Central memory CD8-positive, alpha-beta T cell (primary cell): ENCODE results near the gene KRTAP12-3.
"Not testable (repeated sequence)": the region's sequence is repeated elsewhere in the genome, so short reads cannot be mapped to it uniquely, and the experiment has no call there.

Source experiments
- ATAC-seq: fragments of 150-1000 bp; cut with Tn5 transposase; replicated peaks from 2 replicates; pipeline ENCODE4 v1.10.0; 2022; ENCODE audit warnings: mild to moderate bottlenecking, moderate FRiP score, moderate number of reproducible peaks; ENCODE audit not compliant: poor library complexity, severe bottlenecking; ENCODE audit errors: extremely low read depth
- DNase-seq, 2 donors: peaks; one replicate each; pipeline ENCODE4 v3.0.0; 2021; ENCODE audit warnings: low spot score in 2 of 2
- H3K27ac Mint-ChIP-seq: one replicate; pipeline ENCODE4 v1.8.0; 2022; ENCODE audit warnings: low read depth, mild to moderate bottlenecking, moderate library complexity, mixed read lengths
- H3K27me3 Mint-ChIP-seq: one replicate; pipeline ENCODE4 v1.8.0; 2022; ENCODE audit warnings: mixed read lengths
- H3K36me3 Mint-ChIP-seq: one replicate; pipeline ENCODE4 v1.8.0; 2022; ENCODE audit warnings: mild to moderate bottlenecking, moderate library complexity, mixed read lengths; ENCODE audit not compliant: insufficient read depth
- H3K4me1 Mint-ChIP-seq: one replicate; pipeline ENCODE4 v1.8.0; 2022; ENCODE audit warnings: mixed read lengths
- H3K4me3 Mint-ChIP-seq: one replicate; pipeline ENCODE4 v1.8.0; 2022; ENCODE audit warnings: mild to moderate bottlenecking, moderate library complexity, mixed read lengths
- H3K9me3 Mint-ChIP-seq: one replicate; pipeline ENCODE4 v1.8.0; 2022; ENCODE audit warnings: mixed read lengths

Gene KRTAP12-3, protein sequence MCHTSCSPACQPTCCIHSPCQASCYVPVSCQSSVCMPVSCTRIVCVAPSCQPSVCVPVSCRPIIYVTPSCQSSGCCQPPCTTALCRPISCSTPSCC

DNA sequence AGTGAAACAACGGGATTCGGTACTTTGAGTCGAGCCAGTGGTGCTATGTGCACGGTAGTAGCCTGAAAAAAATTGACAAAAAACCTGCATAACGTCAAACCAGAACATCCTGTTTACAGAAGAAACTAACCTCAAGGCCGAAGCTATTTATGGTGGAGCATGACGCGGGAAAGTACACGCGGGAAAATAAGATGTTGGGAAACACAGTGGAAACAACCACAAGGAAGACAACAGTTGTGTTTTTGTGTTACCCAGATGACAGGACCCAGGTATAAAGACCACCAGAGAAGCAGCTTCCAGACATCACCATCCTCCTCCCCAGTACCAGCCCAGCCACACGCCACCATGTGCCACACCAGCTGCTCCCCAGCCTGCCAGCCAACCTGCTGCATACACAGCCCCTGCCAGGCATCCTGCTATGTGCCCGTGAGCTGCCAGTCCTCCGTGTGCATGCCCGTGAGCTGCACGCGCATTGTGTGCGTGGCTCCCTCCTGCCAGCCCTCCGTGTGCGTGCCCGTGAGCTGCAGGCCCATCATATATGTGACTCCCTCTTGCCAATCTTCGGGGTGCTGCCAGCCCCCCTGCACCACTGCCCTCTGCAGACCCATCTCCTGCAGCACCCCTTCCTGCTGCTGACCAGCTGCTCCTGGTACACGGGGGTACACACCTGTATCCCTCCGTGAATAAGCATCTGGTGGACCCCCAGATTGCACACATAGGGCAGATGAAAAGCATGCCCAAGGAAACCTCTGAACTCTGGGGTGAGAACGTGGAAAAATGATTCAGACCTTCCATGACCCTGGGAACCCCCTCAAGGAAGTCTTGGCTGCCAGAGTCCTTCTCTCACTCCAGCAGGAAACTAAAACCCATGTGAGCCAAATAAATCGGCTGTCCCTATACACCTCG, at the start of gene KRTAP12-3:
Gene KRTAP12-3, plus strand, starts transcription at position 298 of the 906 bp plus-strand sequence. Its CDS starts 48 bp downstream, at position 346.
- Mint-ChIP-seq H3K27ac (peak within 1 kb of the TSS; percentile 96), H3K4me1 (peaks cover 61% of the 10 kb centered on the region), H3K4me3 (peak within 1 kb of the TSS; percentile 73), H3K36me3 (peaks cover 18% of the 10 kb centered on the region), H3K27me3 (no peaks in the 10 kb centered on the region), H3K9me3 (peaks cover 19% of the 10 kb centered on the region)
- DNase-seq (peak; percentile 63 to 76), ATAC-seq (peak; percentile 74)

DNA sequence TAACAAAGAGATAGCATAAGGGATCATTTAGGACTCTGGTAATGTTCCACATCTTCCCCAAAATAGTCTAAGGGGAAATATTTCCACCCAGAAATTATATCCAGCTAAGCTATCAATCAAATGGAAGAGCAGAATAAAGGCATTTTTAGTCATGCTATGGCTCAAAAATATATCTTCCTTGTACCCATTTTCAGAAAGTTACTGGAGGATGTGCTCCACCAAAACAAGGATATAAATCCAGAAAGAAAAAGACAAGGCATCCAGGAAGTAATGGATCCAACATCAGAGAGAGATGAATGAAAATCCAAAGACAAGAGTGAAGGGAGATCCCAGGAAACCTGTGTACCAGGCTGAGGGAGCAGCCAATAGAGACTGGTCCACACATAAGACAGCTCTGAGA, 48.5 kb upstream of the KRTAP12-3 start:
- Mint-ChIP-seq H3K36me3 (peaks cover 2% of the 10 kb centered on the region), H3K9me3 (peaks cover 22% of the 10 kb centered on the region), H3K27me3 (peaks cover 17% of the 10 kb centered on the region), H3K4me3 (no peak overlapping the region), H3K27ac (no peak overlapping the region), H3K4me1 (peaks cover 6% of the 10 kb centered on the region)
- ATAC-seq, result no peak
- DNase-seq, result no peak

DNA sequence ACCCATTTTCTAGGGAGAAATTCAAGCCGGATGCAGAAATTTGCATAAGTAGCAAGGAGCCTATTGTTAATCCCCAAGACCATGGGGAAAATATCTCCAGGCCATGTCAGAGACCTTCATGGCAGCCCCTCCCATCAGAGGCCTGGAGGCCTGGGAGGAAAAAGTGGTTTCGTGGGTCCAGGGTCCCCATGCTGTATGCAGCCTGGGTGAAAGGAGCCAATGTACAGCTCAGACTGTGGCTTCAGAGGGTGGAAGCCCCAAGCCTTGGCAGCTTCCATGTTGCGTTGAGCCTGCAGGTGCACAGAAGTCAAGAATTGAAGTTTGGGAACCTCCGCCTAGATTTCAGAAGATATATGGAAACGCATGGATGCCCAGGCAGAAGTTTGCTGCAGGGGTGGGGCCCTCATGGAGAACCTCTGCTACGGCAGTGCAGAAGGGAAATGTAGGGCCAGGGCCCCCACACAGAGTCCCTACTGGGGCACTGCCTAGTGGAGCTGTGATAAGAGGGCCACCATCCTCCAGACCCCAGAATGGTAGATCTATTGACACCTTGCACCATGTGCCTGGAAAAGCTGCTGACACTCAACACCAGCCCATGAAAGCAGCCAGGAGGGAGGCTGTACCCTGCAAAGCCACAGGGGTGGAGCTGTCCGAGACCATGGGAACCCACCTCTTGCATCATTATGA, 47.4 kb upstream of the KRTAP12-3 start:
- not testable (repeated sequence) for H3K4me3 Mint-ChIP-seq, H3K36me3 Mint-ChIP-seq, DNase-seq, H3K27ac Mint-ChIP-seq, ATAC-seq
- peaks cover 11% of the 10 kb centered on the region for H3K4me1 Mint-ChIP-seq
- H3K27me3 Mint-ChIP-seq, result peaks cover 17% of the 10 kb centered on the region
- peaks cover 22% of the 10 kb centered on the region for H3K9me3 Mint-ChIP-seq

DNA sequence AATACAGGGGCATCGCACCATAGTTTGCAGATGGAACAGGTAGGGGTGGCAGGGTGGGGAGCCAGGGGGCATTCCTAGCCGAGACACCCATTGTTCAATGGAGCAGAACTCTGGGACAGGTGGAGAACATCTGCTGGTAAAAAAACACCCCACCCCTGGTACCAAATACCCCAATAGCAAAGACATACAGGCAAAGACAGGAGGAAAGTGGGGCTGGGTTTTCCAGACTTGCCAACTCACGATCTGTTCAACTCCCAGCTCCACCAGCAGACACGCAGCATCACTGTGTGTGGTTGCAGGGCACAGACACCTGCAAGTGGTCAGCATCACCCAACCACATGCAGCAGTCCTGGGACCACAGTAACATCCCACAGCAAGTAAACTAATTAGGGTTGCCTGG, 46.2 kb upstream of the KRTAP12-3 start:
- Mint-ChIP-seq H3K4me3 (no peak overlapping the region), H3K36me3 (peaks cover 1% of the 10 kb centered on the region), H3K27me3 (peaks cover 4% of the 10 kb centered on the region), H3K4me1 (peaks cover 22% of the 10 kb centered on the region), H3K27ac (no peak overlapping the region), H3K9me3 (peaks cover 22% of the 10 kb centered on the region)
- ATAC-seq (no peak), DNase-seq (no peak)

DNA sequence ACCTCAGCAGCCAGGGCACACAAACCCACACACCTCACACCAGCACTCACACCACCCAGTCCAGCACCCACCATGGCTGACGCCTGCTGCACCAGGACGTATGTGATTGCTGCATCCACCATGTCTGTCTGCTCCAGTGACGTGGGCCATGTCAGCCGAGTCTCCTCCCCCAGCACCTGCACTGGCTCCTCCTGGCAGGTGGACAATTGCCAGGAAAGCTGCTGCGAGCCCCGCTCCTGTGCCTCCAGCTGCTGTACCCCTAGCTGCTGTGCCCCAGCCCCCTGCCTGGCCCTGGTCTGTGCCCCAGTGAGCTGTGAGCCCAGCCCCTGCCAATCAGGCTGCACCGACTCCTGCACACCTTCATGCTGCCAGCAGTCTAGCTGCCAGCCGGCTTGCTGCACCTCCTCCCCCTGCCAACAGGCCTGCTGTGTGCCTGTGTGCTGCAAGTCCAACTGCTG, 45.7 kb upstream of the KRTAP12-3 start, which contains the start of gene KRTAP10-8:
Gene KRTAP10-8, plus strand, starts transcription at position 51 of the 458 bp plus-strand sequence. Its CDS starts 22 bp downstream, at position 73.
- Mint-ChIP-seq H3K27me3 (no peaks in the 10 kb centered on the region), H3K4me1 (peaks cover 27% of the 10 kb centered on the region), H3K36me3 (no peaks in the 10 kb centered on the region), H3K9me3 (peaks cover 22% of the 10 kb centered on the region), H3K4me3 (no peak within 1 kb of the TSS), H3K27ac (no peak within 1 kb of the TSS)
- ATAC-seq (no peak), DNase-seq (no peak)

DNA sequence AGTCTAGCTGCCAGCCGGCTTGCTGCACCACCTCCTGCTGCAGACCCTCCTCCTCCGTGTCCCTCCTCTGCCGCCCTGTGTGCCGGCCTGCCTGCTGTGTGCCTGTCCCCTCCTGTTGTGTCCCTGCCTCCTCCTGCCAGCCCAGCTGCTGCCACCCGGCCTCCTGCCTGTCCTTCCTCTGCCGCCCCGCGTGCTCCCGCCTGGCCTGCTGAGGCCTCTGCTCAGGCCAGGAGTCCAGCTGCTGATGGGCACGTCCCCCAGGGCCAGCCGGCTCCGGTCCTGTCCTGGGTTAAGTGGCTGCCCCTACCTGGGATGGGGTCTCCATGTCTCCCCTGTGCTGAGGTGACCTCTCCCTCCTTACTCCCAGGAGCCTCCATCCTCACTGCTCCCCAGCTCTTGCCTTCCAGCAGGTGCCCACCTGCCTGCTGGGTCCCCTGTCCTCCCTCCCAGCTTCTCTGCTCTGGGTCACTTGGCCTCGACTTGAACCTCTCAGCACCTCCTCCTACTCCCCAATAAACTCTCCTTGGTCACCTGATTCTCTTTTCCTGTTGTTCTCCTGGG, 45.0 kb upstream of the KRTAP12-3 start:
- H3K27ac Mint-ChIP-seq, result no peak overlapping the region
- peaks cover 31% of the 10 kb centered on the region for H3K4me1 Mint-ChIP-seq
- no peak overlapping the region for H3K4me3 Mint-ChIP-seq
- peaks cover 22% of the 10 kb centered on the region for H3K9me3 Mint-ChIP-seq
- no peaks in the 10 kb centered on the region for H3K36me3 Mint-ChIP-seq
- H3K27me3 Mint-ChIP-seq, result no peaks in the 10 kb centered on the region
- ATAC-seq (no peak), DNase-seq (no peak)

DNA sequence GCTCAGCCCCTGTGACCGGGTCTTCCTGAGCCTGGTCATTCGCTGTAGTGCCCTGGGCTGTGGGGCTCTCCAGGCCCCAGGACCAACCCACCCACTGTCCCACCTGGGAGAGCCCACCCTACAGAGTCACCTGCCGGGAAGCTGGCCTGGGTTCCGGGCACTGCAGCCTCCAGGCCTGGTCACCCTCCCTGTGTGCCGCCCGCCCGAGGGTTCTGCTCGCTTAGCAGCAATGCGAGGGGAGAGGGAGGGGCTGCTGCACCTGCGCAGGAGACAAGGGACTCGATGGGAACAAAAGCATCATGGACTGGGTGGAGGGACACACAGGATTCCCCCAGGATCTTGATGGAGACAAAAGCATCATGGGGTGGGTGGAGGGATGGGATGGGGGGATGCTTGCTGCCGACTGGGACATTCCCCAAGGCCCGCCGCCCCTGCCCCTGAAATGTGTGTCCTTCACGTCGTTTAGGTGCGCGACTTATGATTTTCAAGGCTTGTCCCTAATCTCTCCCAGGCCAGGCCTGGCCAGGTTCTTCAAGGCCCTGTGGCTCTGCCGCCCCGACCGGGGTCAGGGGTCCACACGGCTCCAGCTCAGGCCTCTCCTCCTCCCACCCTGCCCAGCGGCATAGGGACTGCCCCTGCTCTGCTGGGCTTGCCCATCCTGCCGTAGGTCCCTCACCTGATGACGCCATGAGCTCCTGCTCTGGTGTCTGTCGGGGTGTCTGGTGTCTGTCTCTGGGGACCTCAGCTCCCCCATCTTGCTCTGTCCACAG, 44.2 kb upstream of the KRTAP12-3 start:
- peaks cover 39% of the 10 kb centered on the region for H3K4me1 Mint-ChIP-seq
- H3K27ac Mint-ChIP-seq, result no peak overlapping the region
- H3K9me3 Mint-ChIP-seq, result peaks cover 22% of the 10 kb centered on the region
- ATAC-seq (no peak), DNase-seq (no peak)
- no peak overlapping the region for H3K4me3 Mint-ChIP-seq
- peaks cover under 1% of the 10 kb centered on the region for H3K36me3 Mint-ChIP-seq
- H3K27me3 Mint-ChIP-seq, result no peaks in the 10 kb centered on the region

DNA sequence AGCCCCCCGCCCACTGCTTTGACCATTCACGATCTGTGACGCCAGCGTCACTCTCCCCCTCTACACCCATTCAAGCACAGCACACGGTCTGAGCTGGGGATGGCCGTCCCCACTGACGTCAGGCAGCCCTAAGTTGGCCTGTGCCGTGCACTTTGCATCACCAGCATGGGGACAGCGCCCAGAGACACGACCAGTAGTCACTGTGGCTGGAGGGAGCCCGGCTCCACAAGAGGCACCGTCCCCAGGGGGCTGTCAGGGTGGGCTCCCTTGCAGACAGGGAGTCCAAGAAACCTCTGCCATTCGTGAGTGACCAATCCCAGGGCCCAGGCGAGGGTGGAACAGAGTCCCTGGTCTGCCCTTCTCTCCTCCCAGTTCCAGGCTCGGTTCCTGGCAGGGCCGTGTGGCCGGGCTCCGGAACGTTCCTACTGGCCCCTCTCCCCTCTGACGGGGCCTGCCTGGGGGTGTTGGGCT, 43.5 kb upstream of the KRTAP12-3 start:
- ATAC-seq, result no peak
- peaks cover 5% of the 10 kb centered on the region for H3K36me3 Mint-ChIP-seq

DNA sequence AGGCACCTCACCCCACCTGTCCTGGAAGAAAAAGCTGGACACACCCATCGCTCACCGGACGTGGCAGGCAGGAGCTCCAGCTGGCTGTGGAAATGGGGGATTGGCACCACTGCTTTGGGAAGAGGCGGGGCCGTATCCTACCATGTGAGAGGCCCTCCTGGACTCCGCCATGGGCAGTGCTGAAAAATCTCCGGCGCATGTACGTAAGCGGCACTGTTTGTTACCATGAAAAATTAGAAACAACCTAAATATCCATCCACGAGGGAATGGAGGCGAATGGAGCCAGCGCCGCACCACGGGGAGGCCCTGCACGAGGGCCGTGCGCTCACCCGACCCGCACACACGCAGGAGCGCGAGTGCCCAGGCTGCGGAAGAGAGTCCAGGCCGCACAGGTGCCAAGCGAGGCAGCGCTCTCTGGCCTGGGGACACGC, 42.8 kb upstream of the KRTAP12-3 start:
- Mint-ChIP-seq H3K27ac (no peak overlapping the region), H3K36me3 (peaks cover 7% of the 10 kb centered on the region), H3K27me3 (no peaks in the 10 kb centered on the region), H3K4me3 (no peak overlapping the region), H3K4me1 (peaks cover 53% of the 10 kb centered on the region), H3K9me3 (peaks cover 20% of the 10 kb centered on the region)
- no peak for DNase-seq
- ATAC-seq, result no peak

More for the DNA sequence above, 43.5 kb upstream of the KRTAP12-3 start:
- peaks cover 45% of the 10 kb centered on the region for H3K4me1 Mint-ChIP-seq
- no peaks in the 10 kb centered on the region for H3K27me3 Mint-ChIP-seq
- H3K27ac Mint-ChIP-seq, result no peak overlapping the region
- DNase-seq, result no peak
- no peak overlapping the region for H3K4me3 Mint-ChIP-seq
- H3K9me3 Mint-ChIP-seq, result peaks cover 20% of the 10 kb centered on the region

DNA sequence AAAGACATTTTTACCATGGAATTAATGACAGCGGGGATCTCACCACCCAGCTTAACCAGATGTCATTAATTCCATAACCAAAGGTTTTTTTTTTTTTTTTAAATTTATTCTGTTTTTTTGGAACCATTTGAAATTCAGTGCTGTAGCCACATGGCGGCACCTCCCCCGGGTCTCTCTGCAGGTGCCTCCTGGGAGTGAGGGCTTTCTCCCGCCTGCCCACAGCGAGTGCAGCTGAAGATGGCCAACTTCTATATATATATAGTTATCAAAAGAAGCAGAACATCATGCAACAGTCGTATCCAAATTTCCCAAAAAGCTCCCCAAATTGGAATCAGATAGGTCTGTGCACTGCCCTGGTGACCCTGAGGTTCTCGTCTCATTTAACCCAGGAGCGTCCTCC, 42.3 kb upstream of the KRTAP12-3 start:
- DNase-seq (no peak), ATAC-seq (no peak)
- H3K27me3 Mint-ChIP-seq, result no peaks in the 10 kb centered on the region
- peaks cover 58% of the 10 kb centered on the region for H3K4me1 Mint-ChIP-seq
- H3K27ac Mint-ChIP-seq, result no peak overlapping the region
- H3K9me3 Mint-ChIP-seq, result peaks cover 23% of the 10 kb centered on the region
- peaks cover 7% of the 10 kb centered on the region for H3K36me3 Mint-ChIP-seq
- no peak overlapping the region for H3K4me3 Mint-ChIP-seq

DNA sequence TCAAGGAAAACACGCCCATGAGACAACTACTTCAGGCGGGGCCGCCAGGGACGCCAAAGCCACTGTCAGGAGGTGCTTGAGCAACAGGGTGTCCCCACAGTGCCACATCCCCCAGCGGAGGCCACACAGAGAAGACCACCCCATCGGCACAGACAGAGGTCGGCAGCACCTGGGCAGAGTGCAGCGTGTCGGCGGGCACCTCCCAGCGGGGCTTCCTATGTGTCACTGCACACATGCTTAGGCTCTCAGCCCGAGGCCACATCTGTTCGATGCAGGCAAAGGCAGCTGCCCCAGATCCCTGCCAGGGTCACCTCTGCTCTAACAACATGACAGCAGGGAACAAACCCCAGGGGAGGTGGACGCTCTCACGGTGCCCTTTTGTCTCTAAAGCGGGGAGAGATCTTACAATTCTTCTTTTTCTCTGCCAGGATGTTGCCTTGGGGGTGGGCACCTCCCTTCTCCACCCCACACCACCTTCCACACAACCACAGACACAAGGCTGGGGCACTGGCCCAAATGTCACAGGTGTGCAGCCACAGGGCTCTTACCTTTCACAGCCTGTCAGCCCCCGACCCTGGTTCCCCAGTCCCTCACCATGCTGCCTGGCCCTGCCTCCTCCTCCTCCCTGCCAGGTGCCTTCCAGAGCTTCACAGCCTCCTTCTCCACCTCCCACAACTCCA, 41.7 kb upstream of the KRTAP12-3 start:
- H3K27me3 Mint-ChIP-seq, result no peaks in the 10 kb centered on the region
- peaks cover 7% of the 10 kb centered on the region for H3K36me3 Mint-ChIP-seq
- ATAC-seq (no peak), DNase-seq (no peak)
- H3K27ac Mint-ChIP-seq, result no peak overlapping the region
- no peak overlapping the region for H3K4me3 Mint-ChIP-seq
- peaks cover 63% of the 10 kb centered on the region for H3K4me1 Mint-ChIP-seq
- peaks cover 26% of the 10 kb centered on the region for H3K9me3 Mint-ChIP-seq
